ENCODE measurements around the gene DBN1. TPM values are rescaled to one million over a fixed set of nuclear protein-coding genes. Genes with fewer than 3 reads are reported as not detected.

Gene DBN1
- total RNA-seq, 1 donor from 2014 or later: 371 TPM

DNA sequence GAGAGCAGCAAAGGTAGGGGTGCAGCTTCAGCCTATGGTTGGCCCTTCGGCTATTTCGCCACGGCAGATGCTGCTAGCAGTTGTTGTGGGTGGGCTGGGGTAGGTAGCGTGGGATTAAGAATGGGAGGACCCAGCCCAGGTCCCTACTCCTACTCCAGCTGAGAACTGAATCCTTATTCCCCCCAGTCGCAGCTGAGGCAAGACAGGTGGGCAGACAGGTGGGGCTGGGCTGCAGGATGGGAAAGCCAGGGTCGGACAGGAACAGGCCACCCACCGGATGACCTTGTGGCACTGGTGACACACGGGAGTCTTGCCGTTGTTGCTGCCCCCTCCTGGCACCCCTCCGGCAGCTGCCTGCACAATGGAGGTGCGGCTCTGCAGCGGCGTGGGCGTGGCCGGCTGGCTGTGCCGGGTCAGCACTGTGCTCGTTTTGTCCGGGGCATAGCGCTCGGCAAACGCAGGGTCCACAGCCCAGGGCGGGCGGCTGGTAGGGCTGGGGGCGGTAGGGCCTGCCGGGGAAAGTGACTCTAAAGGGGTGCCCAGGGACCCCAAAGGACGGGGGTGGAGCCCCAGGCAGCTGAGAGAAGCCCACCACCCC is 15.8 kb upstream of the DBN1 start:
- TF ChIP-seq, protein P1, sequence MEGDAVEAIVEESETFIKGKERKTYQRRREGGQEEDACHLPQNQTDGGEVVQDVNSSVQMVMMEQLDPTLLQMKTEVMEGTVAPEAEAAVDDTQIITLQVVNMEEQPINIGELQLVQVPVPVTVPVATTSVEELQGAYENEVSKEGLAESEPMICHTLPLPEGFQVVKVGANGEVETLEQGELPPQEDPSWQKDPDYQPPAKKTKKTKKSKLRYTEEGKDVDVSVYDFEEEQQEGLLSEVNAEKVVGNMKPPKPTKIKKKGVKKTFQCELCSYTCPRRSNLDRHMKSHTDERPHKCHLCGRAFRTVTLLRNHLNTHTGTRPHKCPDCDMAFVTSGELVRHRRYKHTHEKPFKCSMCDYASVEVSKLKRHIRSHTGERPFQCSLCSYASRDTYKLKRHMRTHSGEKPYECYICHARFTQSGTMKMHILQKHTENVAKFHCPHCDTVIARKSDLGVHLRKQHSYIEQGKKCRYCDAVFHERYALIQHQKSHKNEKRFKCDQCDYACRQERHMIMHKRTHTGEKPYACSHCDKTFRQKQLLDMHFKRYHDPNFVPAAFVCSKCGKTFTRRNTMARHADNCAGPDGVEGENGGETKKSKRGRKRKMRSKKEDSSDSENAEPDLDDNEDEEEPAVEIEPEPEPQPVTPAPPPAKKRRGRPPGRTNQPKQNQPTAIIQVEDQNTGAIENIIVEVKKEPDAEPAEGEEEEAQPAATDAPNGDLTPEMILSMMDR (IDR thresholded peaks at IDR 0.05; ENCODE audit: insufficient read depth, low read depth, low read length): no peak
- TF ChIP-seq EZH2 (IDR thresholded peaks at IDR 0.05; ENCODE audit: insufficient read depth, low read length): no peak
- Histone ChIP-seq H3K27ac (ENCODE audit: low read depth, low read length) (no peak overlapping the region), H3K27me3 (ENCODE audit: insufficient read depth, low read length) (no peaks in the 10 kb centered on the region), H3K79me2 (ENCODE audit: insufficient read depth, low read length) (peaks cover 88% of the 10 kb centered on the region), H3K4me1 (ENCODE audit: insufficient read depth, low read length) (peaks cover 62% of the 10 kb centered on the region), H4K20me1 (ENCODE audit: insufficient read depth, low read length) (peaks cover 93% of the 10 kb centered on the region), H2AFZ (ENCODE audit: low read depth, low read length) (no peak overlapping the region), H3K36me3 (ENCODE audit: insufficient read depth, low read length) (peaks cover 57% of the 10 kb centered on the region), H3K9ac (ENCODE audit: low read length) (peak overlapping the region; percentile 16), H3K4me2 (ENCODE audit: low read length) (peak overlapping the region; percentile 55), H3K4me3 (ENCODE audit: insufficient read depth, low read depth, low read length) (no peak overlapping the region), H3K9me3 (ENCODE audit: insufficient read depth, low read depth, low read length) (no peaks in the 10 kb centered on the region)
- Mint-ChIP-seq H3K4me1 (ENCODE audit: low read depth, unreplicated experiment) (peaks cover 46% of the 10 kb centered on the region), H3K9me3 (ENCODE audit: unreplicated experiment) (no peaks in the 10 kb centered on the region), H3K36me3 (ENCODE audit: low read depth, unreplicated experiment) (peaks cover 26% of the 10 kb centered on the region), H3K27ac (ENCODE audit: unreplicated experiment) (peak overlapping the region; percentile 18), H3K4me3 (ENCODE audit: unreplicated experiment) (peak overlapping the region; percentile 45), H3K27me3 (ENCODE audit: low read depth, unreplicated experiment) (no peaks in the 10 kb centered on the region)
- no peak for DNase-seq (ENCODE audit: low read depth)
- no peak for FAIRE-seq

DNA sequence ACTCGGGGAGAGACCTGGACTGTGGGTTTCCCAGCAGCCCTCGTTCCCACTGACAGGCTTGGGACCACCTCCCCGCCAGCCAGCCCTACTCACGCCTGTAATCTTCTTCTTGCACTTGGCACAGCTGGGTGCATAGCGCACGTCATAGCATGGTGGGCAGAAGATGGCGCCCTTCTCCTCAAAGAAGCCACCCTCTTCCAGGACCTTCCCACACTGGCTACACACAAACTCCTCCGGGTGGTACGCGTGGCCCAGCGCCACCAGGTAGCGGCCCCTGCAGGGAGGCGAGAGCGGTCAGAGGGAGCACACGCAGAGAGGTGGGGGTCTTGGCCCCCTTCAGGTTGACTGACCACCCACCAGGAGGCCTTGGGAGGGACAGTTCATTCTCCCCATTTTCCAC is 14.5 kb upstream of the DBN1 start:
- H3K27me3 ChIP-seq (ENCODE audit: insufficient read depth, low read length): no peaks in the 10 kb centered on the region
- H3K4me2 ChIP-seq (ENCODE audit: low read length): no peak overlapping the region
- peaks cover 58% of the 10 kb centered on the region for H3K4me1 ChIP-seq (ENCODE audit: insufficient read depth, low read length)
- H3K79me2 ChIP-seq (ENCODE audit: insufficient read depth, low read length): peaks cover 80% of the 10 kb centered on the region
- no peak for DNase-seq (ENCODE audit: low read depth)
- Mint-ChIP-seq H3K9me3 (ENCODE audit: unreplicated experiment) (no peaks in the 10 kb centered on the region), H3K4me1 (ENCODE audit: low read depth, unreplicated experiment) (peaks cover 45% of the 10 kb centered on the region), H3K27ac (ENCODE audit: unreplicated experiment) (no peak overlapping the region), H3K27me3 (ENCODE audit: low read depth, unreplicated experiment) (no peaks in the 10 kb centered on the region), H3K4me3 (ENCODE audit: unreplicated experiment) (peak overlapping the region; percentile 66), H3K36me3 (ENCODE audit: low read depth, unreplicated experiment) (peaks cover 34% of the 10 kb centered on the region)
- no peaks in the 10 kb centered on the region for H3K9me3 ChIP-seq (ENCODE audit: insufficient read depth, low read depth, low read length)
- no peak overlapping the region for H2AFZ ChIP-seq (ENCODE audit: low read depth, low read length)
- H3K36me3 ChIP-seq (ENCODE audit: insufficient read depth, low read length): peaks cover 47% of the 10 kb centered on the region
- H3K27ac ChIP-seq (ENCODE audit: low read depth, low read length): no peak overlapping the region
- peaks cover 93% of the 10 kb centered on the region for H4K20me1 ChIP-seq (ENCODE audit: insufficient read depth, low read length)
- no peak overlapping the region for H3K9ac ChIP-seq (ENCODE audit: low read length)
- no peak for FAIRE-seq
- TF ChIP-seq, protein P1 (IDR thresholded peaks at IDR 0.05; ENCODE audit: insufficient read depth, low read depth, low read length): no peak
- no peak for TF ChIP-seq EZH2 (IDR thresholded peaks at IDR 0.05; ENCODE audit: insufficient read depth, low read length)
- H3K4me3 ChIP-seq (ENCODE audit: insufficient read depth, low read depth, low read length): no peak overlapping the region

DNA sequence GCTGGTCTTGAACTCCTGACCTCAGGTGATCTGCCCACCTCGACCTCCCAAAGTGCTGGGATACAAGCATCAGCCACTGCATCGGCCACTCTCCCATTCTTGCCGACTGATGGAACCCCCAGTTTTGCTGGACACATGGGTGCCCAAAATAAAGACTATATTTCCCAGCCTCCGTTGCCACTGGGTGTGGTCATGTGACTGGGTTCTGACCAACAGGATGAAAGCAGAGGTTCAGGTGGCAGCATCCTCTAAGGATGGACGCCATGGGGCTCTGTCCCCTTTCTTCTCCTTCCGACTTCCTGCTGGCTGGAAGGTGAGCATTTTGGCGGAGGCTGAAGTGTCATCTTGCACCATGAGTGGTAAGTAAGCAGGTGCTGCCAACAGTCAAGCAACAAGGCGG is 13.7 kb upstream of the DBN1 start:
- H3K79me2 ChIP-seq (ENCODE audit: insufficient read depth, low read length): peaks cover 71% of the 10 kb centered on the region
- Mint-ChIP-seq H3K4me3 (ENCODE audit: unreplicated experiment) (peak overlapping the region; percentile 65), H3K27me3 (ENCODE audit: low read depth, unreplicated experiment) (no peaks in the 10 kb centered on the region), H3K9me3 (ENCODE audit: unreplicated experiment) (no peaks in the 10 kb centered on the region), H3K4me1 (ENCODE audit: low read depth, unreplicated experiment) (peaks cover 47% of the 10 kb centered on the region), H3K27ac (ENCODE audit: unreplicated experiment) (peak overlapping the region; percentile 62), H3K36me3 (ENCODE audit: low read depth, unreplicated experiment) (peaks cover 35% of the 10 kb centered on the region)
- H3K9ac ChIP-seq (ENCODE audit: low read length): no peak overlapping the region
- H3K27me3 ChIP-seq (ENCODE audit: insufficient read depth, low read length): no peaks in the 10 kb centered on the region
- no peak for FAIRE-seq
- no peak overlapping the region for H3K4me3 ChIP-seq (ENCODE audit: insufficient read depth, low read depth, low read length)
- peaks cover 93% of the 10 kb centered on the region for H4K20me1 ChIP-seq (ENCODE audit: insufficient read depth, low read length)
- TF ChIP-seq EZH2 (IDR thresholded peaks at IDR 0.05; ENCODE audit: insufficient read depth, low read length): no peak
- TF ChIP-seq, protein P1 (IDR thresholded peaks at IDR 0.05; ENCODE audit: insufficient read depth, low read depth, low read length): no peak
- no peak overlapping the region for H3K27ac ChIP-seq (ENCODE audit: low read depth, low read length)
- no peak for DNase-seq (ENCODE audit: low read depth)
- H3K4me1 ChIP-seq (ENCODE audit: insufficient read depth, low read length): peaks cover 53% of the 10 kb centered on the region
- H3K36me3 ChIP-seq (ENCODE audit: insufficient read depth, low read length): peaks cover 44% of the 10 kb centered on the region
- H3K9me3 ChIP-seq (ENCODE audit: insufficient read depth, low read depth, low read length): no peaks in the 10 kb centered on the region
- H2AFZ ChIP-seq (ENCODE audit: low read depth, low read length): no peak overlapping the region
- H3K4me2 ChIP-seq (ENCODE audit: low read length): no peak overlapping the region

All from astrocyte (in vitro differentiated cells and primary cell).